Fibroblast of skin of back (primary cell): ENCODE measurements around the gene ANKRD2.
"Not testable (repeated sequence)": the region's sequence is repeated elsewhere in the genome, so short reads cannot be mapped to it uniquely, and the experiment has no call there.

ENCODE experiments used
- DNase-seq: peaks from one replicate; pipeline ENCODE4 v3.0.0-alpha.2; 2013

Gene ANKRD2

GRCh38 chr10:97547271-97547600 is 25.3 kb upstream of the ANKRD2 start:
- no peak for DNase-seq

GRCh38 chr10:97547962-97548361 is 24.6 kb upstream of the ANKRD2 start:
- DNase-seq: no peak

GRCh38 chr10:97548828-97549455 is 23.6 kb upstream of the ANKRD2 start:
- no peak for DNase-seq

GRCh38 chr10:97549587-97550322 is 22.8 kb upstream of the ANKRD2 start:
- no peak for DNase-seq

- DNase-seq: no peak
Observed at GRCh38 chr10:97550336-97551149, 22.0 kb upstream of the ANKRD2 start.

- DNase-seq: no peak
Observed at GRCh38 chr10:97551271-97551670, 21.3 kb upstream of the ANKRD2 start.

GRCh38 chr10:97553575-97554031 is 19.0 kb upstream of the ANKRD2 start:
- peak; percentile 67 for DNase-seq

GRCh38 chr10:97554336-97554735 is 18.2 kb upstream of the ANKRD2 start:
- not testable (repeated sequence) for DNase-seq

- not testable (repeated sequence) for DNase-seq
Observed at GRCh38 chr10:97555541-97555940, 17.0 kb upstream of the ANKRD2 start.

GRCh38 chr10:97560731-97561381 is 11.7 kb upstream of the ANKRD2 start:
- DNase-seq: not testable (repeated sequence)

GRCh38 chr10:97561386-97562077 is 11.0 kb upstream of the ANKRD2 start:
- not testable (repeated sequence) for DNase-seq

GRCh38 chr10:97562329-97562728 is 10.2 kb upstream of the ANKRD2 start:
- not testable (repeated sequence) for DNase-seq

- DNase-seq: no peak
Observed at GRCh38 chr10:97563337-97563736, 9.2 kb upstream of the ANKRD2 start.

- no peak for DNase-seq
Observed at GRCh38 chr10:97564776-97565175, 7.8 kb upstream of the ANKRD2 start.

GRCh38 chr10:97566336-97566996 is 6.1 kb upstream of the ANKRD2 start:
- DNase-seq: no peak

GRCh38 chr10:97567891-97568290 is 4.7 kb upstream of the ANKRD2 start:
- no peak for DNase-seq

- no peak for DNase-seq
Observed at GRCh38 chr10:97570146-97570788, 2.3 kb upstream of the ANKRD2 start.

- no peak for DNase-seq
Observed at GRCh38 chr10:97570789-97571471, 1.6 kb upstream of the ANKRD2 start.

- DNase-seq: no peak
Observed at GRCh38 chr10:97571622-97572021, 957 bp upstream of the ANKRD2 start.

- peak; percentile 33 for DNase-seq
Observed at GRCh38 chr10:97573021-97573420, 442 bp downstream of the ANKRD2 start.

- DNase-seq: no peak
Observed at GRCh38 chr10:97573672-97574071, 1.1 kb downstream of the ANKRD2 start.
